GM21423 (cell line): ENCODE measurements around the gene REG3A.

Experiments used
- ATAC-seq: cut with Tn5 transposase; IDR thresholded peaks from one replicate; pipeline ENCODE4 v1.9.1; 2021; ENCODE audit warnings: mild to moderate bottlenecking, moderate library complexity; ENCODE audit not compliant: unreplicated experiment

The REG3A gene

GRCh38 chr2:79159653-79160052, at the start of gene REG3A:
TSS of gene REG3A (minus strand) at chr2:79159753. CDS start at chr2:79159405, 348 bp downstream.
- ATAC-seq, result no peak

DNA sequence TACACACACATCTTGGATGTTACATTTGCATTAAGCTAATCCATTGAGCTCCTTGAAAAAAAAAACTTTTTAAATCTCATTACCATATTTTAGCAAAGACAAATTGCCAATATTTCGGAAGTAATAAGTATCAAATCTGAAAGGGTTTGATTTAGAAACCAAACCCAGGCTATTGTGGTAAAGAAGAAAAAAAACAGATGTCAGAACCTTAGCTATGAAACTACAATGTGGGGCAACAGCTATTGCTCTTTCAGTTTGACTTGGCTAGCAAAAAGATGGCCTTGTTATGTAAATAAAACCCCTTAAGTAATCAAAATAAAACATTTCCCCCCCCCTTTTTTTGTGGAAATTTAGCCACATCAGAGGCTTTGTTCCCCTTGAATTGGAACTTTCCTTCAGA, 41.2 kb upstream of the REG3A start:
- no peak for ATAC-seq

GRCh38 chr2:79191816-79192215, 32.3 kb upstream of the REG3A start:
- no peak for ATAC-seq

DNA sequence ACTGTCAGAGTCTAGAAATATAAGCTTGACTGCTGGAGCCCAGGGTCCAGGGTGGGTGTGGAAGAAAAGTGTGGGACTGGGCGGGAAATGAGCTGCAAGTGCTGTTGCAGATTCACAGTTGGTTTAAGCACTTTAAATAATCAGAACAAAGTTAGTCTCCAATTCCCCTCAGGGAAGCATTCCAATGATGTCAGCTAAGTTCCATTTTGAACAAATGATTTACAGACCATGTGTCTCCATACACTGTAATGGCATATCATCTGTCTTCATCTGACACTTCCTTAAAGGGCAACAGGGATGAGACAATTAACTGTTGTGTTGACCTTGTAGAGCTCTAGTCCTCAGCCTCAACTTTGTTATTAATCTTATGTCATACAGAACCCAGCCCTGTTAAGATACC, 31.5 kb upstream of the REG3A start:
- ATAC-seq, result no peak

GRCh38 chr2:79189465-79189864, 29.9 kb upstream of the REG3A start:
- no peak for ATAC-seq

DNA sequence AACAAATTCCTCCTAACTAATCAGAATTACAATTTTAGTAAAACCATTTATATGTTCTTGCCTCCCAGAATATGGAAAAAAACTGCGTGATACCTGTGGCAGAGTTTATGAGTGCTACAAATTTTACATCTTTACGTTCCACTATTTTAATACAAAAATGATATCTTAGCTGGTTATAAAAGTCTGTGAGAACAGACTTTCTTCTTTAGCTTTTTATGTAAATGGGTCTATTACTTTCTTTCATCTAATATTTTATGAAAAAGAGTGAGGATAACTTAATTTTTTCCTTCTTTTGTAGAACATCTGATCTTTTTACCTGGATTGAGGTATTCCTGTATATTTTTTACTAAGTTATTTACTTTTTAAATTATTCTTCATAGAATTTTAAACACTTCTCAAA, 22.1 kb upstream of the REG3A start:
- ATAC-seq, result no peak

- no peak for ATAC-seq
Observed at GRCh38 chr2:79180092-79180491, 20.5 kb upstream of the REG3A start.

GRCh38 chr2:79179036-79179435, 19.5 kb upstream of the REG3A start:
- ATAC-seq, result no peak

- no peak for ATAC-seq
Observed at GRCh38 chr2:79178076-79178674, 18.6 kb upstream of the REG3A start.

- ATAC-seq, result no peak
Observed at GRCh38 chr2:79171348-79171958, 11.9 kb upstream of the REG3A start.

DNA sequence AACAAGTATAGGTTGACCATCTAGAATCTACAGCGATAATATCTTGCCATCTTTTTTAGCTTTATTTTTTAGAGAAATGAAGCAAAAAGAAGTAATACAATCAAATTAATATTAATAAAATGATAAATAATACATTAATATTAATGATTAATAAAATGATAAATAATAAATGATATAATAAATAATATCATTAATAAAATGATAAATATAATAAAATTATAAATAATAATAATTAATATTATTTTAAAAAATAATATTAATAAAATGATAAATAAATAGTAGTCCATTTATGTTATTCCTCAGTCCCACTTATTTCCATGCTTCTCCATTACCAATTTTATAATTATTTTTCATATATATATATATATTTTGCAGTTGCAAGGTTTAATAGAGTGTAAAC, 3.2 kb upstream of the REG3A start:
- no peak for ATAC-seq

DNA sequence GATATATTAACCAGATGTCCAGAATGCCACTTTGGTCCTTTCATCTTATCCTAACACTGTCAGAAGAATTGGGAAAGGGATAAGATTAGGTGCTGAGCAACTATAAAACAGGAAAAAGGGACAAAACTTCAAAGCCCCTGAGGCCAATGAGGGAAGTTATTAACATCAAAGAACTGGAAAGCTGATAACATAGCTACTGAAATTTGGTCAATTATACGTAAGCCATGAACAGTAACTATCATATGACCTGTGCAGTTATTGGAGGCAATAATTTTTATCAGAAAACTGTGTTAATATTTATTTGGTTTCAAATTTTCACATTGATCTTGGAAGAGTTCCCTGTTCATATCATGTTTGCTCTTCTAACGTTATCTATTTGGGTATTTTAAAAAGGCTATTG, 2.6 kb upstream of the REG3A start:
- ATAC-seq, result no peak

- no peak for ATAC-seq
Observed at GRCh38 chr2:79159030-79159429, 523 bp downstream of the REG3A start.

- no peak for ATAC-seq
Observed at GRCh38 chr2:79155826-79156476, 3.6 kb downstream of the REG3A start.

- no peak for ATAC-seq
Observed at GRCh38 chr2:79139423-79139822, 20.1 kb downstream of the REG3A start.

DNA sequence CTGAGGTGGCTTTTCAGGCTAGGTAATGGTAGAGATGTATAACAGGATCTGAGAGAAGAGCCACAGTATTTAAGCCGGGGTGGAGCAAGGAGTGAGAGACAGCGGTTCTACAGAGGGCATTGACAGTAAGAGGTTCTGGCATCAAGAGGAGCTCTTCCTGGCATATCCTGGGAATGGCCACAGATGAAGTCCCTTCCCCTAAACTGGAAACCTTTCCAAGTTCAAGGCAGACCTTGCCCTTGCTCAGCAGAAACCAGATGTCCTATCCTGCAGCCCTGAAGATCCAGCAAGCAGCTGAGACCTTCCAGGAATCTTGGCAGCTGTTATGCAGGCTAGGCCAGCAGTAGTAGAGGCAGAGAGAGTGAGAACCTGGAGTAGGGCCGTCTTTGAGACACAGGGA, 21.2 kb downstream of the REG3A start:
- no peak for ATAC-seq

DNA sequence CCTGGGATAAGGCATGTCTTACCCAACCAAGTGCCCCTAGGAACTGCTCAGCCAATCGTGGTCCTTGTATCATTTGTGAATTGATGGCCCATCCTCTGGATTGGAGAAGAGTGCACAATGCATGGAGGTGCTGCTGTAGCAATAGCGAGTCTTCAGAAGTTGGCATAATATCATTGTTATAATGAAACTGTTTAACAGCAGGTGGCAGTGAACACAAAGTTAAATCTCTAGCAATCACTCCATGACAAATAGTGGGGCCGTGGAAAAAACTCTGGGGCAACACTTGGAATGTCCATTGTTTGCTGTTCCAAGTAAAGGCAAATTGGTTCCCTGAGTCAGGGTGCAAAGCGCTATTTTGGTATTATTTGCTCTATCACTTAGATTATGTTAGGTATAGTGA, 27.9 kb downstream of the REG3A start:
- no peak for ATAC-seq

DNA sequence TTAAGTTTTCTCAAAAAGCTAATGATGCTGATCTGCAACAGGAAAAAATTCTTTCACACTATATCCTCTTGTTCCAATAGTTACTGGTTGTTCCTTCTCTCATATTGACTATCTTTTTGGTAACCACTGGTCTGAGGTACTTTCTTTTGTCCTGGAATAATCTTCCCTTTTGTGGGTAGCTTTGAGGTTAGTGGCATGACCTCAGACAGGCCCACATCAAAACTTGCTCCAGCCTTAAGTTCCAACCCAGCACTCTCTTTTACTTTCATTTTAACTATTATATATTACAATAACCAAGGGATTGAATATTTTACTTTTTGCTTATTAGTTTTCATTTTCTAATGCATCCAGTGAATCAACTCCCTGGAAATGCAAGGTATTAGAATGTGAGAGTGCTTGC, 29.7 kb downstream of the REG3A start:
- ATAC-seq, result no peak

DNA sequence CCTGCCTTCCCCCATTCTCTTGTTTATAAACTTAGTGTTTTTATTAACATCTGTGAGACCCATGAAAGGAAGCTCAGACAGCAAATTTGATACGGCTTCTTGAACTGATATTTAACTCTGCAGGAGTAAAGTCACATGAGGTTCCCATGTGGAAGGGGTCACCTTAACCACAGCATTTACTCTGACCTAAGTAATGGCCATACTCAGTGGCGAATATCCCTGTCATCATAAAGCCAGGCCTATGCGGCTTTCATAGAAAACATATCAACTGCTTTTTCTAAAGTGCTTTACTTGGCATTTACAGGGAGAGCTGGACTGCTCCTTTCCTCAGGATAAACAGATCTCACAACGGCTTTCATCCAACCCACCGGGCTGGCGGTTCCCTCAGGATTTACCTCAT, 30.3 kb downstream of the REG3A start:
- ATAC-seq, result no peak

- no peak for ATAC-seq
Observed at GRCh38 chr2:79128406-79128805, 31.1 kb downstream of the REG3A start.

DNA sequence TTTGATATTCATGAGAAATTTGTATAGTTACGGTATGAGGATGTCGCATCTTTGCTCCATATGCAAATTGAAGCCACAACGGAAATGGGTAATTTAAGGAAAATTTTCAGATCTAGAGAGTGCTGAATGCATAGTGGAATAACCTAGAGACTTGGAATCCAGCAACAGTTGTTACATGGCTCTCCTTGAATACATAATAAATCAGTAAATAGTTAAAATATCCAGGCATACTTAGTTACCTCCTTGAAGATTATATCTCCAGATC, 33.9 kb downstream of the REG3A start:
- no peak for ATAC-seq

DNA sequence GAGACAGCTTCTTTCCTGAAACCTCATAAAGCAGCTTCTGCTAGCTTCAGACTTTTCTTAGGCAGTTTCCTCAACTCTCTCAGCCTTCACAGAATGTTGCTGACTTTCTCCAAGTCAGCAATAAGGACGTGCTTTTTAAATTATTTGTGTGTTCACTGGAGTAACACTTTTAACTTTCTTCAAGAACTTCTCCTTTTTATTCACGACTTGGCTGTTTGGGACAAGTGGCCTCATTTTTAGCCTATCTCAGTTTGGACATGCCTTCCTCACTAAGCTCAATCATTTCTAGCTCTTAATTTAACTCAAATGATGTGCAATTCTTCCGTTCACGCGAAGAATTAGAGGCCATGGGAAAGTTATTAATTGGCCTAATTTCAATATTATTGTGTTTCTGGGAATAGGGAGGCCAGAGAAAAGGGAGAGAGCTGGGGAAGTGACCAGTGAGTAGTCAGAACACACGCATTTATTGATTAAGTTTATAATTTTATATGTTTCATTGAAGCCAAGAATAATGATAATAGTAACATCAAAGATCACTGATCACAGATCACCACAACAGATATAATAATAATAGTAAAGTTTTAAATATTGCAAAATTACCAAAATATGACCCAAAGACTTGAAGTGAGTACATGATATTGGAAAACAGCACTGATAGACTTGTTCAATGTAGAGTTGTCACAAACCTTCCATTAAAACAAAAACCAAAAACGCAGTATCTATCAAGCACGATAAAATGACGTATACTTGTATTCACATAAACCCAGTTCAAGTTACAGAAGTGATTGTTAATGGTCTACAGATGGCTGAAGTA, 34.4 kb downstream of the REG3A start:
- ATAC-seq, result no peak
